GM18508 (cell line): ENCODE data around the gene PDE8A.
"Not testable (repeated sequence)": the region's sequence is repeated elsewhere in the genome, so short reads cannot be mapped to it uniquely, and the experiment has no call there.

ENCODE experiments used
- ATAC-seq: cut with Tn5 transposase; IDR thresholded peaks from one replicate; pipeline ENCODE4 v1.9.1; 2021; ENCODE audit warnings: moderate number of reproducible peaks; ENCODE audit not compliant: insufficient read depth, unreplicated experiment

Gene PDE8A

GRCh38 chr15:84987949-84988624, 6.4 kb downstream of the PDE8A start:
- no peak for ATAC-seq

GRCh38 chr15:84988909-84989644, 7.4 kb downstream of the PDE8A start:
- ATAC-seq: no peak

- no peak for ATAC-seq
These were observed 8.9 kb downstream of the PDE8A start for GRCh38 chr15:84990507-84990906.

- ATAC-seq: no peak
These were observed 9.5 kb downstream of the PDE8A start for GRCh38 chr15:84991014-84991712.

GRCh38 chr15:84992157-84992944, 10.7 kb downstream of the PDE8A start:
- ATAC-seq: no peak

GRCh38 chr15:84996055-84996454, 14.4 kb downstream of the PDE8A start:
- ATAC-seq: no peak

GRCh38 chr15:84996714-84997113, 15.1 kb downstream of the PDE8A start:
- not testable (repeated sequence) for ATAC-seq

GRCh38 chr15:84997214-84997613, 15.6 kb downstream of the PDE8A start:
- not testable (repeated sequence) for ATAC-seq

GRCh38 chr15:85000189-85000864, 18.7 kb downstream of the PDE8A start:
- no peak for ATAC-seq

- ATAC-seq: no peak
These were observed 19.3 kb downstream of the PDE8A start for GRCh38 chr15:85000937-85001336.

- ATAC-seq: no peak
These were observed 20.9 kb downstream of the PDE8A start for GRCh38 chr15:85002517-85002916.

- no peak for ATAC-seq
These were observed 22.1 kb downstream of the PDE8A start for GRCh38 chr15:85003593-85004312.

- no peak for ATAC-seq
These were observed 22.9 kb downstream of the PDE8A start for GRCh38 chr15:85004550-85004949.

- no peak for ATAC-seq
These were observed 23.7 kb downstream of the PDE8A start for GRCh38 chr15:85005319-85005718.

- no peak for ATAC-seq
These were observed 24.1 kb downstream of the PDE8A start for GRCh38 chr15:85005746-85006145.

- ATAC-seq: no peak
These were observed 24.5 kb downstream of the PDE8A start for GRCh38 chr15:85006201-85006600.

GRCh38 chr15:85006655-85007054, 25.0 kb downstream of the PDE8A start:
- no peak for ATAC-seq

GRCh38 chr15:85007137-85007536, 25.5 kb downstream of the PDE8A start:
- ATAC-seq: no peak

GRCh38 chr15:85007741-85008397, 26.2 kb downstream of the PDE8A start:
- no peak for ATAC-seq
